Loucy (cell line): ENCODE results near the gene FHIP1A.

Experiments used
- H2AFZ ChIP-seq: fragments of 200-600 bp; sonication (generic); 2 replicates; pipeline ENCODE4 v1.6.0; 2016; ENCODE audit warnings: antibody characterized with exemption, mild to moderate bottlenecking, low read length, moderate library complexity
- H3F3A ChIP-seq: fragments of 200-600 bp; 2 replicates; pipeline ENCODE4 v1.6.0; 2016; ENCODE audit warnings: antibody characterized with exemption, low read depth, mild to moderate bottlenecking
- H3K27me3 ChIP-seq: fragments of 200-600 bp; sonication (generic); 2 replicates; pipeline ENCODE4 v1.6.1; 2014; ENCODE audit warnings: low read length, mild to moderate bottlenecking; ENCODE audit not compliant: insufficient read depth, poor library complexity, severe bottlenecking
- H3K36me3 ChIP-seq: fragments of 200-600 bp; sonication (generic); 2 replicates; pipeline ENCODE4 v1.6.1; 2016; ENCODE audit warnings: low read length; ENCODE audit not compliant: insufficient read depth
- H3K4me1 ChIP-seq: fragments of 200-600 bp; sonication (generic); 2 replicates; pipeline ENCODE4 v1.5.1; 2014; ENCODE audit warnings: low read length, mild to moderate bottlenecking; ENCODE audit not compliant: insufficient read depth, poor library complexity, severe bottlenecking
- H3K4me2 ChIP-seq: fragments of 200-600 bp; sonication (generic); 2 replicates; pipeline ENCODE4 v1.6.0; 2014; ENCODE audit warnings: antibody characterized with exemption, low read length, low read depth, mild to moderate bottlenecking; ENCODE audit not compliant: poor library complexity, severe bottlenecking
- H3K4me3 ChIP-seq: fragments of 200-600 bp; sonication (generic); 2 replicates; pipeline ENCODE4 v1.5.1; 2014; ENCODE audit warnings: low read length, mild to moderate bottlenecking, mixed read lengths; ENCODE audit not compliant: poor library complexity, severe bottlenecking
- H3K79me2 ChIP-seq: fragments of 200-600 bp; sonication (generic); 2 replicates; pipeline ENCODE4 v1.6.1; 2014; ENCODE audit warnings: low read length; ENCODE audit not compliant: insufficient read depth
- H3K9ac ChIP-seq: fragments of 200-600 bp; sonication (generic); 2 replicates; pipeline ENCODE4 v1.6.0; 2014; ENCODE audit warnings: mild to moderate bottlenecking, low read depth, low read length, moderate library complexity; ENCODE audit not compliant: poor library complexity, severe bottlenecking
- H3K9me2 ChIP-seq: fragments of 200-600 bp; sonication (generic); replicated peaks from 2 replicates; pipeline ENCODE4 v1.6.1; 2016; ENCODE audit warnings: low read depth, low read length, mixed read lengths
- H3K9me3 ChIP-seq: fragments of 200-600 bp; sonication (generic); 2 replicates; pipeline ENCODE4 v1.6.1; 2014; ENCODE audit warnings: mild to moderate bottlenecking, antibody characterized with exemption, low read length, low read depth; ENCODE audit not compliant: insufficient read depth
- H4K20me1 ChIP-seq: fragments of 200-600 bp; sonication (generic); 2 replicates; pipeline ENCODE4 v1.6.0; 2014; ENCODE audit warnings: antibody characterized with exemption, low read length, mild to moderate bottlenecking; ENCODE audit not compliant: insufficient read depth, poor library complexity, severe bottlenecking
- CTCF ChIP-seq: fragments of 200-600 bp; sonication (generic); conservative IDR thresholded peaks from 2 replicates; pipeline ENCODE4 v1.5.1; 2014; ENCODE audit warnings: mild to moderate bottlenecking, antibody characterized with exemption, low read length
- EZH2phosphoT487 ChIP-seq: fragments of 200-600 bp; IDR thresholded peaks from 2 replicates; pipeline ENCODE4 v1.6.1; 2018; ENCODE audit warnings: antibody characterized with exemption, mild to moderate bottlenecking, moderate library complexity, borderline replicate concordance

Gene FHIP1A

GRCh38 chr4:151407018-151407417, 2.0 kb upstream of the FHIP1A start:
- Histone ChIP-seq H3K27me3 (peaks cover 24% of the 10 kb centered on the region), H3K4me2 (no peak overlapping the region)

GRCh38 chr4:151407466-151408379, 1.3 kb upstream of the FHIP1A start:
- H3K4me3 ChIP-seq: peak overlapping the region; percentile 67
- no peaks in the 10 kb centered on the region for H3K79me2 ChIP-seq
- no peak overlapping the region for H3K9ac ChIP-seq
- H3F3A ChIP-seq: no peaks in the 10 kb centered on the region
- H3K4me2 ChIP-seq: peak overlapping the region; percentile 86
- no peaks in the 10 kb centered on the region for H3K36me3 ChIP-seq
- no peaks in the 10 kb centered on the region for H4K20me1 ChIP-seq
- H3K4me1 ChIP-seq: no peaks in the 10 kb centered on the region
- no peaks in the 10 kb centered on the region for H3K9me3 ChIP-seq
- peaks cover 24% of the 10 kb centered on the region for H3K27me3 ChIP-seq
- TF ChIP-seq CTCF: no peak
- TF ChIP-seq EZH2phosphoT487: no peak
- H3K9me2 ChIP-seq: no peaks in the 10 kb centered on the region
- H2AFZ ChIP-seq: peak overlapping the region; percentile 72; the same call in 1 of the 2 replicates

More at GRCh38 chr4:151407018-151407417, 2.0 kb upstream of the FHIP1A start:
- Histone ChIP-seq H4K20me1 (no peaks in the 10 kb centered on the region), H3K9me3 (no peaks in the 10 kb centered on the region), H3F3A (no peaks in the 10 kb centered on the region), H3K9ac (no peak overlapping the region), H3K4me1 (no peaks in the 10 kb centered on the region), H3K4me3 (no peak overlapping the region), H3K9me2 (no peaks in the 10 kb centered on the region), H3K36me3 (no peaks in the 10 kb centered on the region), H2AFZ (no peak overlapping the region), H3K79me2 (no peaks in the 10 kb centered on the region)
- TF ChIP-seq EZH2phosphoT487: no peak
- no peak for TF ChIP-seq CTCF

- Histone ChIP-seq H3K4me3 (peak overlapping the region; percentile 67), H3K79me2 (no peaks in the 10 kb centered on the region), H4K20me1 (no peaks in the 10 kb centered on the region), H3K36me3 (no peaks in the 10 kb centered on the region), H3K4me2 (peak overlapping the region; percentile 86), H3K27me3 (peaks cover 24% of the 10 kb centered on the region), H3K9me2 (no peaks in the 10 kb centered on the region), H3K9ac (no peak overlapping the region), H2AFZ (peak overlapping the region; percentile 72), H3F3A (no peaks in the 10 kb centered on the region), H3K4me1 (no peaks in the 10 kb centered on the region), H3K9me3 (no peaks in the 10 kb centered on the region)
- TF ChIP-seq EZH2phosphoT487 (no peak), CTCF (no peak)
Observed at GRCh38 chr4:151408380-151408629, 671 bp upstream of the FHIP1A start.
